Mesodermal cell (in vitro differentiated cells): ENCODE results near the gene DMRT1.
"Not testable (repeated sequence)": the region's sequence is repeated elsewhere in the genome, so short reads cannot be mapped to it uniquely, and the experiment has no call there.

Experiments
- H3K27ac ChIP-seq: 2 replicates; pipeline ENCODE4 v1.7.0; 2013; ENCODE audit warnings: mild to moderate bottlenecking, low read depth, low read length, moderate library complexity; ENCODE audit not compliant: severe bottlenecking
- H3K36me3 ChIP-seq: 2 replicates; pipeline ENCODE4 v1.7.1; 2013; ENCODE audit warnings: mild to moderate bottlenecking, low read length, moderate library complexity; ENCODE audit not compliant: control insufficient read depth, insufficient read depth
- H3K4me1 ChIP-seq: one replicate; pipeline ENCODE4 v1.7.1; 2013; ENCODE audit warnings: mild to moderate bottlenecking, low read length; ENCODE audit not compliant: insufficient read depth, control insufficient read depth, poor library complexity, severe bottlenecking
- H3K4me3 ChIP-seq: 2 replicates; pipeline ENCODE4 v1.7.0; 2013; ENCODE audit warnings: low read length, control low read depth, mild to moderate bottlenecking; ENCODE audit not compliant: insufficient read depth, poor library complexity, severe bottlenecking; ENCODE audit errors: extremely low read depth
- H3K9me3 ChIP-seq: 2 replicates; pipeline ENCODE4 v1.7.1; 2013; ENCODE audit warnings: mild to moderate bottlenecking, low read length, moderate library complexity; ENCODE audit not compliant: control insufficient read depth
- WGBS, 2 experiments: methylation state at CpG; one replicate each; pipeline ENCODE4 v1.1.5; 2013; ENCODE audit warnings: missing lambda C conversion rate in 2 of 2; ENCODE audit not compliant: insufficient coverage in 2 of 2; 5-methylcytosine and 5-hydroxymethylcytosine counted together

DMRT1 gene

DNA sequence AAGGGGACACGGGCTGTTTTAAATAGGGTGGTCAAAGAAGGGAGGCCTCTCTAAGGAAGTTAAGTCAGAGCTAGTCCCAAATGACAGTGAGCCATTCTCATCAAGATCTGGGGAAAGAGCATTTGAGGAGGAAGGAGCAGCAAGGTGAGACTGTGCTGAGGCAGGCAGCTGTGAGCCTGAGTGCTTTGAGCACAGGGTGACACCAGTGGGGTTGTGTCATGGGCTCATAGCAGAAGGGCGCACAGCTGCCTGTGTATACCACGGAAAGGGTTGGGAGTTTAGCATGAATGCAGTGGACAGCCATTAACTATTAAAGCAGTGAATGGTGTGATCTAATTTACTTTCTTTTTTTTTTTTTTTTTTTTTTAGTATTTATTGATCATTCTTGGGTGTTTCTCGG lies 19.2 kb downstream of the DMRT1 start:
- Histone ChIP-seq H3K27ac (no peak overlapping the region), H3K9me3 (peaks cover 3% of the 10 kb centered on the region), H3K36me3 (no peaks in the 10 kb centered on the region), H3K4me1 (no peaks in the 10 kb centered on the region), H3K4me3 (no peak overlapping the region)
- 88 to 89% methylated on average over 1 of the region's 4 CpGs for WGBS, 2 experiments

DNA sequence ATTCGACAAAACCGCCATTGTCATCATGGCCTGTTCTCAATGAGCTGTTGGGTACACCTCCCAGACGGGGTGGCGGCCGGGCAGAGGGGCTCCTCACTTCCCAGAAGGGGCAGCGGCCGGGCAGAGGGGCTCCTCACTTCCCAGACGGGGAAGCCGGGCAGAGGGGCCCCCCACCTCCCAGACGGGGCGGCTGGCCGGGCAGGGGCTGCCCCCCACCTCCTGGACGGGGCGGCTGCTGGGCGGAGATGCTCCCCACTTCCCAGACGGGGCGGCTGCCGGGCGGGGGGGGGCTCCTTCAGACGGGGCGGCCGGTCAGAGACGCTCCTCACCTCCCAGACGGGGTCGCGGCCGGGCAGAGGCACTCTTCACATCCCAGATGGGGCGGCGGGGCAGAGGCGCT lies 20.0 kb downstream of the DMRT1 start:
- whole genome bisulfite sequencing, 2 experiments, result 93 to 96% methylated on average over 5 to 15 of the region's 30 CpGs
- not testable (repeated sequence) for H3K36me3 ChIP-seq, H3K9me3 ChIP-seq, H3K4me1 ChIP-seq, H3K4me3 ChIP-seq, H3K27ac ChIP-seq

GRCh38 chr9:875119-875962 lies 33.8 kb downstream of the DMRT1 start:
- Histone ChIP-seq H3K4me1 (no peaks in the 10 kb centered on the region), H3K4me3 (no peak overlapping the region), H3K27ac (no peak overlapping the region), H3K36me3 (no peaks in the 10 kb centered on the region), H3K9me3 (no peaks in the 10 kb centered on the region)
- 67 to 82% methylated on average over 2 to 3 of the region's 10 CpGs for WGBS, 2 experiments

GRCh38 chr9:876425-876824 lies 34.9 kb downstream of the DMRT1 start:
- Histone ChIP-seq H3K4me1 (no peaks in the 10 kb centered on the region), H3K36me3 (no peaks in the 10 kb centered on the region), H3K27ac (no peak overlapping the region), H3K9me3 (no peaks in the 10 kb centered on the region), H3K4me3 (no peak overlapping the region)
- 79 to 87% methylated on average over 2 to 3 of the region's 4 CpGs for WGBS, 2 experiments

DNA sequence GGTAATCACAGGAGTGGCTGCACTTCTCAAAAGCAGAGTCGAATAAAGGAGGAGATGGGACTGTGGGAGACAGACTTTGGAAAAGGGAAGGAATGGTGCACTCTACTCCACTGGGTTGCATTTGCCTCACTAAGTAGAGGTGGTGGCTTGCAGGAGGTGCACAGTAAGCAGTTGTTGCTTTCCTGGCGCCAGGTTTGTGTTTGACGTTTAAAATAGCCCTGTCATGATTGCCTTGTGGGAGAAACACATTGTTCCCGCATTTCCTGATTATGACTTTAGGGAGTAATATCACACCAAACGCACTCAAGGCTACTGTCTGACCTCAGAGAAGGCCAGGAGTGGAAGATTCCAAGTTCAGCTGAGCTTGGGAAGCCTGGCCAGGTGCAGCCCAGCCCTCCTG lies 36.7 kb downstream of the DMRT1 start:
- 75 to 91% methylated on average over 5 of the region's 5 CpGs for WGBS, 2 experiments
- H3K9me3 ChIP-seq, result no peaks in the 10 kb centered on the region
- H3K27ac ChIP-seq, result no peak overlapping the region

DNA sequence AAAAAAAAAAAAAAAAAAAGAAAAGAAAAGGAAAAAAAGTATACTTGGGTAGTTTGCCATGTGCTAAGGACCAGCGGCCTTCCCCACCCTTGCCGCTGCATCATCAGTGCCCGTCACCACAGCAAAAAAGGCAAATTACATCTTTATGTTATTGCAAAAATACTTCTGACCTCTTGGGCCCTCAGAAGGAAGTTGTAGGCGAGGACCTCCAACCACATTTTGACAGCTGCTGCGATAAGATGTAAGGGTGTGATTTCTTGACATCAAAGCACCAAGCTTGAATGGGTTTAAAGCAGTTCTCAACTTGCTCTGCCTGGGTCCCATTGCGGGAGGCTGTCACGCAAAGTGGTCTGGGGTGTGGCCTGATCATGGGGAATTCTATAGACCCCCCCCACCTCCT lies 39.2 kb downstream of the DMRT1 start:
- H3K4me3 ChIP-seq, result no peak overlapping the region
- no peaks in the 10 kb centered on the region for H3K9me3 ChIP-seq
- 60 to 100% methylated on average over 1 to 2 of the region's 7 CpGs for WGBS, 2 experiments
- no peaks in the 10 kb centered on the region for H3K4me1 ChIP-seq
- no peaks in the 10 kb centered on the region for H3K36me3 ChIP-seq
- H3K27ac ChIP-seq, result no peak overlapping the region

More for the DNA sequence above, 36.7 kb downstream of the DMRT1 start:
- no peaks in the 10 kb centered on the region for H3K4me1 ChIP-seq
- H3K36me3 ChIP-seq, result no peaks in the 10 kb centered on the region
- H3K4me3 ChIP-seq, result no peak overlapping the region

- Histone ChIP-seq H3K9me3 (no peaks in the 10 kb centered on the region), H3K4me1 (no peaks in the 10 kb centered on the region), H3K36me3 (no peaks in the 10 kb centered on the region), H3K27ac (no peak overlapping the region), H3K4me3 (no peak overlapping the region)
- 63 to 69% methylated on average over 4 of the region's 4 CpGs for WGBS, 2 experiments
Measured at GRCh38 chr9:882416-882924, 41.0 kb downstream of the DMRT1 start.

- 73 to 90% methylated on average over 7 to 8 of the region's 8 CpGs for WGBS, 2 experiments
- no peak overlapping the region for H3K27ac ChIP-seq
- no peak overlapping the region for H3K4me3 ChIP-seq
- no peaks in the 10 kb centered on the region for H3K4me1 ChIP-seq
- H3K9me3 ChIP-seq, result no peaks in the 10 kb centered on the region
- H3K36me3 ChIP-seq, result no peaks in the 10 kb centered on the region
Measured at GRCh38 chr9:883011-883410, 41.5 kb downstream of the DMRT1 start.

DNA sequence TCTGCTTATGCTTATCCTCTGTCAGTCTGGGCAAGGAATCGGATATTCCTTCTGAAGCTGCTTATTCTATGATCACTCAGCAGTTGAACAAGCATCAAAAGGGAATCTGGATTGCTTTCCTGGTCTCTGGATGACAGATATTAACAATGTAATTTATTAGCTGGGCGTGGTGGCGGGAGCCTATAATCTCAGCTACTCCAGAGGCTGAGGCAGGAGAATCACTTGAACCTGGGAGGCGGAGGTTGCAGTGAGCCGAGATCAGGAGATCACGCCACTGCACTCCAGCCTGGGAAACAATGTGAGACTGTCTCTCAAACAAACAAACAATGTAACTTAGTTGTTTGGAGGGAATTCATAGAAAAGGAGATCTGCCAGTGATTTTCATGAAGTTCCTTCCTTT lies 45.4 kb downstream of the DMRT1 start:
- 94 to 100% methylated on average over 3 to 6 of the region's 6 CpGs for WGBS, 2 experiments
- Histone ChIP-seq H3K9me3 (no peaks in the 10 kb centered on the region), H3K27ac (no peak overlapping the region), H3K36me3 (no peaks in the 10 kb centered on the region), H3K4me3 (no peak overlapping the region), H3K4me1 (no peaks in the 10 kb centered on the region)

DNA sequence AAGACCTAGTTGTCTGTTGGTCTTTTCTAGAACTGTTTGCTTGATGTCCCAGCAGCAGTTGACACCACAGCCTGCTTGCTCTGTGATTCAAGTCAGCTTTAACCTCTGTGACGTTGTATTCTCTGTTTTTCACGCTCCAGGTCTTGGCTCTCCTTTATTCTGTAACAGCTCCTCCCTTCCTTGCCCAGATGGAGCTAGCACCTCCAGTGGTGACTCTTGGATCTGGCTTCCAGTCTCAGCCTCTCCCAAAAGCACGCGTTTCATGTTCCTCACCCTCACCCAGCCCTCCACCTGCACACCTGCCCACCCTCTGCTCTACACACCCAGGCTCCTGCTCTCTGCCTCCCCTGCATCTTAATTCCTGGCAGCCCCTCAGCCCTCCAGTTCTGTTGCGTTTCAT lies 50.6 kb downstream of the DMRT1 start:
- Histone ChIP-seq H3K27ac (no peak overlapping the region), H3K4me3 (no peak overlapping the region), H3K4me1 (no peaks in the 10 kb centered on the region), H3K9me3 (no peaks in the 10 kb centered on the region), H3K36me3 (no peaks in the 10 kb centered on the region)
- WGBS, 2 experiments, result 75 to 85% methylated on average over 3 to 5 of the region's 5 CpGs

DNA sequence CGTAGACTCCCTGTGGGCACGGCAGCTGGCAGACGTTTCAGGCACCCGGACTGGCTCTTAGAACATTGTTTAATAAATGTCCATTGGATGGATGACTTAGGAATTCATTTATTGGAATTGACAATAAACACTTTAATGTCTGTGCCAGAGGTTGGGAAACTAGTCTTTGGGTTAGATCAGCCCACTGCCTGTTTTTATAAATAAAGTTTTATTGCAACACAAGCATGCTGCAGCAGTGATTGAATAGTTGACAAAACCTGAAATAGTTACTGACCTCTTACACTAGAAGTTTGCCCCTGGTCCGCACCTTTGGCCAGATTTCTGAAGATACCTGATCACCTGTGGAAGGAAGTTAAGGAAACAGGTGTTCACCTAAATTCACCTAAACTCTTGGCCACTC lies 51.6 kb downstream of the DMRT1 start:
- Histone ChIP-seq H3K36me3 (no peaks in the 10 kb centered on the region), H3K4me3 (no peak overlapping the region), H3K27ac (no peak overlapping the region), H3K4me1 (no peaks in the 10 kb centered on the region), H3K9me3 (no peaks in the 10 kb centered on the region)
- 92 to 94% methylated on average over 3 to 4 of the region's 5 CpGs for WGBS, 2 experiments
